Activated CD8-positive, alpha-beta memory T cell treated with anti-CD3 and anti-CD28 coated beads, Interleukin-2, amount 50 U/mL, for 48 hours (primary cell): ENCODE measurements around the gene DSTN.

Experiments
- DNase-seq: peaks from one replicate; pipeline ENCODE4 v3.0.0-alpha.2; 2020

DSTN gene

GRCh38 chr20:17584689-17585088 lies 14.8 kb downstream of the DSTN start:
- no peak for DNase-seq

- no peak for DNase-seq
Observed at GRCh38 chr20:17586250-17586649, 16.4 kb downstream of the DSTN start.

GRCh38 chr20:17587148-17587547 lies 17.3 kb downstream of the DSTN start:
- DNase-seq: no peak

- DNase-seq: no peak
Observed at GRCh38 chr20:17587824-17588223, 17.9 kb downstream of the DSTN start.

GRCh38 chr20:17589161-17589834 lies 19.4 kb downstream of the DSTN start:
- no peak for DNase-seq

- DNase-seq: no peak
Observed at GRCh38 chr20:17590245-17590644, 20.4 kb downstream of the DSTN start.

- DNase-seq: no peak
Observed at GRCh38 chr20:17593902-17594301, 24.0 kb downstream of the DSTN start.

- DNase-seq: no peak
Observed at GRCh38 chr20:17594443-17594842, 24.6 kb downstream of the DSTN start.

- no peak for DNase-seq
Observed at GRCh38 chr20:17595856-17596255, 26.0 kb downstream of the DSTN start.

- no peak for DNase-seq
Observed at GRCh38 chr20:17598013-17598550, 28.2 kb downstream of the DSTN start.

- no peak for DNase-seq
Observed at GRCh38 chr20:17601957-17602356, 32.1 kb downstream of the DSTN start.

GRCh38 chr20:17602493-17602892 lies 32.6 kb downstream of the DSTN start:
- DNase-seq: no peak

- DNase-seq: no peak
Observed at GRCh38 chr20:17605131-17605660, 35.3 kb downstream of the DSTN start.

- DNase-seq: no peak
Observed at GRCh38 chr20:17606001-17606400, 36.1 kb downstream of the DSTN start.

GRCh38 chr20:17608701-17609497 lies 39.0 kb downstream of the DSTN start:
- no peak for DNase-seq

GRCh38 chr20:17609811-17610377 lies 40.0 kb downstream of the DSTN start:
- DNase-seq: no peak

- DNase-seq: peak; percentile 58
Observed at GRCh38 chr20:17610566-17611289, 40.9 kb downstream of the DSTN start.

GRCh38 chr20:17611290-17611539 lies 41.3 kb downstream of the DSTN start:
- peak; percentile 64 for DNase-seq

GRCh38 chr20:17611540-17612286 lies 41.8 kb downstream of the DSTN start:
- no peak for DNase-seq

- peak; percentile 72 for DNase-seq
Observed at GRCh38 chr20:17612287-17612991, 42.6 kb downstream of the DSTN start.

- no peak for DNase-seq
Observed at GRCh38 chr20:17612992-17613327, 43.1 kb downstream of the DSTN start.
